Left renal cortex interstitium (tissue), 4 donors: ENCODE data around the gene TMEM205. TPM values are rescaled to one million over a fixed set of nuclear protein-coding genes. Genes with fewer than 3 reads are reported as not detected.
"Not testable (repeated sequence)": the region's sequence is repeated elsewhere in the genome, so short reads cannot be mapped to it uniquely, and the experiment has no call there.

ENCODE experiments used
- DNase-seq, 4 donors: peaks; one replicate each; pipeline ENCODE4 v3.0.0-alpha.2; 2013; ENCODE audit warnings: low read depth in 4 of 4, low spot score in 2 of 4, missing footprints in 1 of 4
- polyA plus RNA-seq, 4 donors: library from polyadenylated mRNA; unstranded; fragments of 120-200 nt; gene quantifications; one replicate each; pipeline ENCODE4 v1.2.1, GENCODE V29; 2013; ENCODE audit not compliant: insufficient read length in 4 of 4

TMEM205 gene
- polyA plus RNA-seq, 4 donors: 135 to 151 (median 142) TPM

DNA sequence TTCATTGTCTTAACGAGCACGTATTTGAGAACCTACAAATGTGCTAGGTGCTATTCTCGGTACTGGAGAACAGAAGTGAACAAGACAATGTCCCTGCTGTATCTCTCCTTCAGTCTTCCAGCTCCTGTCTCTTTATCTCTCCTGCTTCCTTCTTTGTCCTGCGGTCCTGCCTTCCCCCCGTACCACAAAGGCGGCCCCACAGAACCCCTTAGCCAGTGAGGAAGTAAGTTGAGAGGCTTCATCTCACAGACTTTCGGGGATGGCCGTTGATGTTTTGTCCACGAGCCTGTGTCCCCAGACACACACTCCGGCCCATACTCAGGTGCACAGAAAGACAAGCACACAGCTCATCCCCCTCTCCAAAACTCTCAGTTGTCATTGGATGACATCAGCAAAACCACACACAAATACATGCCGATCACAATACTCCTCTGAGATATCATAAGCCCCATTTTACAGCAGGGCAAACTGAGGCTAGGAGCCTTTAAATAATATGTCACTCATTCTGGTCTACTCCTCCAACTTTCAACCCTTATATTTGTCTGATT is 27.9 kb upstream of the TMEM205 start:
- DNase-seq: no peak

- DNase-seq: no peak
Measured at GRCh38 chr19:11373166-11373884, 27.3 kb upstream of the TMEM205 start.

DNA sequence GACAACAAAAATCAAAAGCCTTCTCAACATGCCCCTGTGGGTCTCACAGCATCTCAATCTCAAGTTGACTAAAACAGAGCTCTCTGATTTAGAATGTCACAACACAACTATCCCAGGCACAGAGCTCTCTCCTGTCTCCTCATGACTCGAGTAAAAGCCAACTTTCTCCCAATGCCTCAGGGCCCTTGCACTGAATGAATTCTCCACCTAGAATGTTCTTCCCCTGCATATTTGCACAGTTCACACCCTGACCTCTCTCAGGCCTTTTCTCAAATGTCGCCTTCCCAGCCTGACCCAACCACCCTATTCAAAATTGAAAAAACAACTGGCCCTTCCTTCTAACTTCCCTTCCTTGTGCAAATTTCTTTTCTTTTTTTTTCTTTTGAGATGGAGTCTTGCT is 24.7 kb upstream of the TMEM205 start:
- DNase-seq: no peak

DNA sequence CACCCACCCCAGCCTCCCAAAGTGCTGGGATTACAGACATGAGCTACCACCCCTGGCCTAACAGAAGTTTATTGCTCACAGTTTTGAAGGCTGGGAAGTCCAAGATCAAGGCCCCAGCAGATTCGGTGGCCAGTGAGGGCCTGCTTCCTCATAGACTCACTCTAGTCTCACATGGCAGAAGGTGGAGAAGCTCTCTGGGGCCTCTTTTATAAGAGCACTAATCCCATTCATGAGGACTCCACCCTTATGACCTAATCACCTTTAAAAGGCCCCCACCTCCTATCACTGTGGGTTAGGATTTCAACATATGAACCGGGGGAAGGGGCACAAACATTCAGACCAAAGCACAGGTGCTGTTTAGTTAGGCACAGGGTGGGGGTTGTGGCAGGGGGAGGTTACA is 21.5 kb upstream of the TMEM205 start:
- no peak for DNase-seq

DNA sequence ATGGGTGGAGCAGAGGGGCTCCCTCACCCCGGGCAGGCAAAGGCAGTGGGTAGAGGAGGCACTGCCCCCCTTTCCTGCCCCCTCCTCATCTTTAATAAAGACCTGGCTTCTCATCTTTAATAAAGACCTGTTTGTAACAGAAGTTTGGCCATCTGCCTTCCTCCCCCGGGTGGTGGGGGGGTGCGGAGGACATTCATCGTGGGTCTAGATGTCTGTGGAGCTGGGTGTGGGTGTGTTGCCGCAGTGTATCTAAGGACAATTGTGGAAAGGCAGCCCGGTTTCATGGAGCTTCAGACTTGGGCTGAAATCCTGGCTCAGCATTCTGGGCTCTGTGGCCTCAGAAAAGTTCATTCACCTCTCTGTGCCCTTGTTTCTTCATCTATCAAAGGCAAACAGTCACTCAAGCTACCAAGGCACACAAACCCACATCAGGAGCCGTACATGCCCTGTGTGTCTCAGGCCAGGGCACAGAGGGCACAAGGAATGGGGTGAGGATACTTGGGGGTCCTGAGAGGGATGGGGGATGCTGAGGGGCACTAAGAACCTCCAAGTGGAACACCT is 19.6 kb upstream of the TMEM205 start:
- DNase-seq: no peak

GRCh38 chr19:11364935-11365334 is 18.9 kb upstream of the TMEM205 start:
- DNase-seq: no peak

GRCh38 chr19:11364296-11364904 is 18.3 kb upstream of the TMEM205 start:
- DNase-seq: no peak

DNA sequence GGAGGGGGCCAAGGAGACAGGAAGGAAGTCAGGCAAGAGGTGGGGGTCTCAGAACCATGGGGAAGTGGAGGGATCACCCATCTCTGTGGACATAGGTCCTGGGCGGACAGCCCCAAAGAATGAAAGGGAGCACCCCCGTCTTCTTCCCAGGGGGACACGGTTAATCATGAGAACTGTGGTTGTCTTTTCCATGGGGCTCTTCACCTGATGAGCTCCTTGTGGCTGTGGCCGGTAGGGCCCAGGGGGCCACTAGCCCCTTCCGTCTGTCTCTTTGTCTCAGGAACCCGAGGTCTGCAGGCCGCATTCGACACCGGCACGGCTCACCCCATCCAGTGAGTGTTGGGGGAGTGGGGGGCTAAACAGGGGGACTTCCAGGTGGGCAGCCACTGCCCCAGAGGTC is 17.8 kb upstream of the TMEM205 start:
- no peak for DNase-seq

GRCh38 chr19:11361771-11362731 is 16.0 kb upstream of the TMEM205 start:
- DNase-seq: no peak

DNA sequence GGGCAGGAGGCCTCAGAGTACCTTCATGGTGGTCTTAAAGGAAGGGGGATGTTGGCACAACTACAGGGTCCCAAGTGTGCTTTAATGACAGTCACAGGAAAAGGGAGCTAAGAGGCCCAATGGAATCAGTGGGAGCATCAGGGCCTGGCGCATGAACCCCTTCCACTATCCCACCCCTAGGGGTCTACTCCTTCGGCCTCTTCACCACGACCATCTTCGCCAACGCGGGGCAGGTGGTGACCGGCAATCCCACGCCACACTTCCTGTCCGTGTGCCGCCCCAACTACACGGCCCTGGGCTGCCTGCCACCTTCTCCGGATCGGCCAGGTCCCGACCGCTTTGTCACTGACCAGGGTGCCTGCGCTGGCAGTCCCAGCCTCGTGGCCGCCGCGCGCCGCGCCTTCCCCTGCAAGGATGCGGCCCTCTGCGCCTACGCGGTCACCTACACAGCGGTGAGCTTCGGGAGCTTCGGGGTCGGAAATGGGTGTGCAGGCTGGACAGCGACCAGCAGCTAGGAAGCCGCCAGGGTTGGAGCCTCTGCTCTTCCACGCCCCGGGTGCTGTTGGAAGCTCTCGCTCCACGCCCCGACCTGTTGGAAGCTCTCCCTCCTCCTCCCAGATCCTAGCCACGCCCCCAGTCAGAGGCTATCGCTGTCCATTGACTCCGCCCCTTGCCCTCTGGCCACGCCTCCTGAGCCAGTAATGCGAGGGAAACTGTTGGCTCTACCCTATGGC is 15.1 kb upstream of the TMEM205 start:
- no peak for DNase-seq

DNA sequence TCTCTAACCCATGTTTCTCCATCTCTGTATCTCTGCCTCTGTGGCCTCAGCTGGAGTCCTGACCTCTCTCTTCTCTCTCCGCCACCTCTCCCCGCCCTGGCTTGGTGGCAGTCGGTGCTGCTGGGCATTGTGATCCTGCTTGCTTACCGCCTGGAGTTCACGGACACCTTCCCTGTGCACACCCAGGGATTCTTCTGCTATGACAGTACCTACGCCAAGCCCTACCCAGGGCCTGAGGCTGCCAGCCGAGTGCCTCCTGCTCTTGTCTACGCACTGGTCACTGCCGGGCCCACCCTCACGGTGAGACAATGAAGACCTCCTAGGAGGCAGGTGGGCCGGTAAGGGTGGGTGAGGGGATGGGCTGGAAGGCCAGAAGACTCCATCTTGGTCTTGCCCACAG is 13.4 kb upstream of the TMEM205 start:
- DNase-seq: no peak

- no peak for DNase-seq
Measured at GRCh38 chr19:11356676-11357550, 10.8 kb upstream of the TMEM205 start.

- DNase-seq: no peak
Measured at GRCh38 chr19:11356074-11356397, 10.0 kb upstream of the TMEM205 start.

- DNase-seq: no peak
Measured at GRCh38 chr19:11355160-11356073, 9.3 kb upstream of the TMEM205 start, which contains the start of gene PLPPR2. TSS of gene PLPPR2 (plus strand) at chr19:11355432. CDS start at chr19:11357674, 2,242 bp downstream.

GRCh38 chr19:11354102-11354501 is 8.0 kb upstream of the TMEM205 start:
- DNase-seq: not testable (repeated sequence)

DNA sequence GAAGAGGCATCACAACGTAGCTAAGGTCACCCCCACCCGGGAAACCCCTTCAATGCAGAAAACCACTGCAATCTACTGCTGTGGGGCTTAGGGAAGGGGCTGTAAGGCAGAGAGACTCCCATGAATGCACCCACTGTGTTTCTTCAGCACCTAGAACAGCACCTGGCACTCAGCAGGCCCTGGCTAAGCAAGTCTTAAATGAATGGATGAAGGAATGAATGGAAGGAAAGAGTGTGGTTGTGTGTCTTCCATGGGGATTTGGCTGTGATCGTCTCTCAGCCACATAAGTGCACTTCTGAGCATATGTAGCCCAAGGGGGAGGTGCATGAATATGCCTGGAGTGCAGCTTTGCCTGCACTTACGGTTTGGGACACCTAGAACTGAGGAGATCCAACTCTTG is 3.1 kb upstream of the TMEM205 start:
- no peak for DNase-seq

- no peak for DNase-seq
Measured at GRCh38 chr19:11347546-11348039, 1.5 kb upstream of the TMEM205 start.
